ENCODE measurements around the gene TCF4. TPM values are rescaled to one million over a fixed set of nuclear protein-coding genes. Genes with fewer than 3 reads are reported as not detected.

The TCF4 gene
- total RNA-seq, 1 experiment from 2014 or later: 12.5 TPM

GRCh38 chr18:55340998-55341397 lies 247.0 kb downstream of the TCF4 start:
- DNase-seq (no peak), ATAC-seq (no peak)
- H2AFZ ChIP-seq (ENCODE audit: low read length): no peak overlapping the region
- no peaks in the 10 kb centered on the region for H3K79me2 ChIP-seq (ENCODE audit: low read length)
- POLR2A ChIA-PET (ENCODE audit: unreplicated experiment): no interaction called here
- intact Hi-C loops (cut with micrococcal nuclease): loop anchor here (5.0 kb wide), 2 partner anchors 246 to 441 kb away; partner anchors contain the start of gene TCF4
- no peak overlapping the region for H3K9ac ChIP-seq (ENCODE audit: low read length)
- H4K20me1 ChIP-seq (ENCODE audit: low read length): no peaks in the 10 kb centered on the region
- no peaks in the 10 kb centered on the region for H3K9me2 ChIP-seq (replicated peaks; ENCODE audit: low read length)
- no peaks in the 10 kb centered on the region for H3K9me3 ChIP-seq (ENCODE audit: low read length)
- no peak for TF ChIP-seq EZH2phosphoT487 (IDR thresholded peaks at IDR 0.05; ENCODE audit: borderline replicate concordance, low read length)
- TF ChIP-seq EZH2 (IDR thresholded peaks at IDR 0.05; ENCODE audit: low read length, unreplicated experiment): no peak
- TF ChIP-seq, protein P1, sequence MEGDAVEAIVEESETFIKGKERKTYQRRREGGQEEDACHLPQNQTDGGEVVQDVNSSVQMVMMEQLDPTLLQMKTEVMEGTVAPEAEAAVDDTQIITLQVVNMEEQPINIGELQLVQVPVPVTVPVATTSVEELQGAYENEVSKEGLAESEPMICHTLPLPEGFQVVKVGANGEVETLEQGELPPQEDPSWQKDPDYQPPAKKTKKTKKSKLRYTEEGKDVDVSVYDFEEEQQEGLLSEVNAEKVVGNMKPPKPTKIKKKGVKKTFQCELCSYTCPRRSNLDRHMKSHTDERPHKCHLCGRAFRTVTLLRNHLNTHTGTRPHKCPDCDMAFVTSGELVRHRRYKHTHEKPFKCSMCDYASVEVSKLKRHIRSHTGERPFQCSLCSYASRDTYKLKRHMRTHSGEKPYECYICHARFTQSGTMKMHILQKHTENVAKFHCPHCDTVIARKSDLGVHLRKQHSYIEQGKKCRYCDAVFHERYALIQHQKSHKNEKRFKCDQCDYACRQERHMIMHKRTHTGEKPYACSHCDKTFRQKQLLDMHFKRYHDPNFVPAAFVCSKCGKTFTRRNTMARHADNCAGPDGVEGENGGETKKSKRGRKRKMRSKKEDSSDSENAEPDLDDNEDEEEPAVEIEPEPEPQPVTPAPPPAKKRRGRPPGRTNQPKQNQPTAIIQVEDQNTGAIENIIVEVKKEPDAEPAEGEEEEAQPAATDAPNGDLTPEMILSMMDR (conservative IDR thresholded peaks at IDR 0.05; ENCODE audit: low read depth, low read length): no peak
- BruUV-seq (replicated peaks): no TSS peak
- no peaks in the 10 kb centered on the region for H3K36me3 ChIP-seq (ENCODE audit: low read depth, low read length)
- CTCF ChIA-PET: no interaction called here
- no peaks in the 10 kb centered on the region for H3K27me3 ChIP-seq (ENCODE audit: low read length)
- no peak overlapping the region for H3K4me3 ChIP-seq (ENCODE audit: low read length)
- H3K4me2 ChIP-seq (ENCODE audit: low read length): no peak overlapping the region
- no peak overlapping the region for H3K27ac ChIP-seq (ENCODE audit: low read length)
- no peaks in the 10 kb centered on the region for H3K4me1 ChIP-seq (ENCODE audit: insufficient read depth, low read length)
- H3F3A ChIP-seq (ENCODE audit: low read length, unreplicated experiment): no peaks in the 10 kb centered on the region

- no peaks in the 10 kb centered on the region for H3K9me3 ChIP-seq (ENCODE audit: low read length)
- no peaks in the 10 kb centered on the region for H4K20me1 ChIP-seq (ENCODE audit: low read length)
- H3K79me2 ChIP-seq (ENCODE audit: low read length): no peaks in the 10 kb centered on the region
- no peak overlapping the region for H3K27ac ChIP-seq (ENCODE audit: low read length)
- H3K4me2 ChIP-seq (ENCODE audit: low read length): no peak overlapping the region
- no peaks in the 10 kb centered on the region for H3K9me2 ChIP-seq (replicated peaks; ENCODE audit: low read length)
- no peaks in the 10 kb centered on the region for H3F3A ChIP-seq (ENCODE audit: low read length, unreplicated experiment)
- intact Hi-C loops (cut with micrococcal nuclease): loop anchor here (5.0 kb wide), 2 partner anchors 247 to 442 kb away; partner anchors contain the start of gene TCF4
- H3K4me3 ChIP-seq (ENCODE audit: low read length): no peak overlapping the region
- DNase-seq (no peak), ATAC-seq (no peak)
- H3K9ac ChIP-seq (ENCODE audit: low read length): no peak overlapping the region
- POLR2A ChIA-PET (ENCODE audit: unreplicated experiment): no interaction called here
- H3K36me3 ChIP-seq (ENCODE audit: low read depth, low read length): no peaks in the 10 kb centered on the region
- H3K4me1 ChIP-seq (ENCODE audit: insufficient read depth, low read length): no peaks in the 10 kb centered on the region
- H3K27me3 ChIP-seq (ENCODE audit: low read length): no peaks in the 10 kb centered on the region
- TF ChIP-seq EZH2phosphoT487 (IDR thresholded peaks at IDR 0.05; ENCODE audit: borderline replicate concordance, low read length) (no peak), EZH2 (IDR thresholded peaks at IDR 0.05; ENCODE audit: low read length, unreplicated experiment) (no peak)
- TF ChIP-seq, protein P1 (conservative IDR thresholded peaks at IDR 0.05; ENCODE audit: low read depth, low read length): no peak
- BruUV-seq (replicated peaks): no TSS peak
- H2AFZ ChIP-seq (ENCODE audit: low read length): no peak overlapping the region
- CTCF ChIA-PET: interaction anchor here (0.6 kb wide), 1 partner anchor 418 kb away, joined by 3 read pairs; no protein-coding TSS in a partner anchor
These were observed 248.0 kb downstream of the TCF4 start for GRCh38 chr18:55339990-55340389.

DNA sequence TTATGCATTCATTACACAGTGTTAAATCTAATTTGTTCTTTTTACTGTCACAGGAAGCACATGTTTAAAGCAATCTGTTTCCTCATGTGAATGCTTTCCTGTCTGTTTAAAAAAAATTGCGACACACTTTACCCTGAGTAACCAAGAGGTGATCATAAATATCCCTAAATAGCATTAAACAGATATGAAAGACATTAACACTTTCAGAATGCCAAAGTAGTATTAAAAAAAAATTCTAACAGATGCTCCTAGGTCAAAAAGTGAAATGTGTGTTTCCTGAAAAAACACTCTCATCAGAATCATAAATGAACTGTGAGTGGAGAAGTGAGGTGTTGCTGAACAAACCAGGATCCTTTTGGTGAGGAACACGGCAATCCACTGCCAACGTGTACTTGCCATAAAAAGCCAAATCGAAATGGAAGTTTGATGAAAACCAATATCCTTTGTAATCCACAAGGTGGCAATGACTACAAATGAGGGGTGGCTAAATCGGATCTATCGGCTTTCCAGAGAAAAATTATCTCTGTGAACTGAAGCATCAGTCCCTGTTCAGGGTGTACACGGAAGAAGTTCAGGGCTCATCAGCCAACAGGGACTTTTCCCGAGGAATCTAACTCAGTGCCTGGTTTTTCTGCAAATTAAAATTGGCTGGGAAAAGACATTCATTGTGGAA lies 248.9 kb downstream of the TCF4 start:
- no peak overlapping the region for H3K9ac ChIP-seq (ENCODE audit: low read length)
- POLR2A ChIA-PET (ENCODE audit: unreplicated experiment): no interaction called here

More for the DNA sequence above, 248.9 kb downstream of the TCF4 start:
- Histone ChIP-seq H3K4me3 (ENCODE audit: low read length) (no peak overlapping the region), H2AFZ (ENCODE audit: low read length) (no peak overlapping the region), H3K4me2 (ENCODE audit: low read length) (no peak overlapping the region), H3K4me1 (ENCODE audit: insufficient read depth, low read length) (no peaks in the 10 kb centered on the region), H3K27ac (ENCODE audit: low read length) (no peak overlapping the region), H3K79me2 (ENCODE audit: low read length) (no peaks in the 10 kb centered on the region), H3K27me3 (ENCODE audit: low read length) (no peaks in the 10 kb centered on the region), H3K9me2 (replicated peaks; ENCODE audit: low read length) (no peaks in the 10 kb centered on the region), H3K9me3 (ENCODE audit: low read length) (no peaks in the 10 kb centered on the region), H3K36me3 (ENCODE audit: low read depth, low read length) (no peaks in the 10 kb centered on the region), H4K20me1 (ENCODE audit: low read length) (no peaks in the 10 kb centered on the region), H3F3A (ENCODE audit: low read length, unreplicated experiment) (no peaks in the 10 kb centered on the region)
- ATAC-seq (no peak), DNase-seq (no peak)
- intact Hi-C loops (cut with micrococcal nuclease): no loop called here
- TF ChIP-seq EZH2phosphoT487 (IDR thresholded peaks at IDR 0.05; ENCODE audit: borderline replicate concordance, low read length) (no peak), EZH2 (IDR thresholded peaks at IDR 0.05; ENCODE audit: low read length, unreplicated experiment) (no peak)
- TF ChIP-seq, protein P1 (conservative IDR thresholded peaks at IDR 0.05; ENCODE audit: low read depth, low read length): no peak; the same call in 1 of the 2 replicates
- CTCF ChIA-PET: no interaction called here
- BruUV-seq (replicated peaks): no TSS peak
